Fibroblast of lung (primary cell): ENCODE results near the gene KRT80.
A peak's percentile ranks its signal among the peaks of the same experiment; 100 is the strongest.

Source experiments
- EZH2 ChIP-seq: IDR thresholded peaks from 2 replicates; pipeline ENCODE4 v1.5.1; 2012; ENCODE audit warnings: low read length, control low read depth, mild to moderate bottlenecking; ENCODE audit errors: missing control alignments
- TF ChIP-seq, protein P1 (sequence below), 2 donors: IDR thresholded peaks in 1 of 2; conservative IDR thresholded peaks in 1 of 2; 1 replicate in 1 of 2; 2 replicates in 1 of 2; pipeline ENCODE4 v1.5.1; 2011 to 2012; ENCODE audit warnings: low read length in 2 of 2, control low read depth in 1 of 2, inconsistent platforms in 1 of 2, low read depth in 1 of 2, mild to moderate bottlenecking in 1 of 2

DNA sequence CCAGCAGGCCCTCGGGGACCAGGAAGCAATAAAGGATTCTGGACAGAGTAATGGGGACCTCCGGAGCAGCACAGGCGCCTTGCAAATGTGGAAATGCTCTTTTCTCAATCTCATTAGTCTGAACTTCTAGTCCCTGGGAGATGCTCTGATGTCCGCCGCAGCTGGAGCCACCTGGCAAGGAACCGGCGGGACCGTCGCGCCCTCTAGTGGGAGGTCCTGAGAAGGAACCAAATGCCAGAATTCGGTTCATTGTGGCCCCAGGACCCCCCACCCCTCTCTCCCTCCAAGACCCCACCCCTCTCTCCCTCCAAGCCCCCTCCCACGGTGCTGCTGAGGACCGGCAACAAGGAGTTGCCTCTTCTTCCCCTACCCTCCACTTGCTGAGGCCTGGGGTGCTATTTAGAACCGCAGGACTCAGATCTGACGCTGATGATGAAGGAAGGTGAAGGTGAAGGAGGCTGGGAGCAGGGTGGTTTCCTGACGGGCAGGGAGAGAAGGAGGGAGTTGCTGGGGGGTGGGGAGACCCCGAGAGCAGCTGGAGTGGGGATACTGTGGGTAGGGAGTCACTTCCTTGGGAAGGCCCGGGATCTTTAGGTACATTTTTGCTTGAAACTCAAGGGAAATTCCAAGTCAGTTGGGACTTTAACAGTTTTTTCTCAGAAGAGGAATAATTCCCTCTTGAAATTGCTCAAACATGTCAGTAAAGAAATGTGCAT lies 69.8 kb downstream of the KRT80 start:
- TF ChIP-seq, protein P1, sequence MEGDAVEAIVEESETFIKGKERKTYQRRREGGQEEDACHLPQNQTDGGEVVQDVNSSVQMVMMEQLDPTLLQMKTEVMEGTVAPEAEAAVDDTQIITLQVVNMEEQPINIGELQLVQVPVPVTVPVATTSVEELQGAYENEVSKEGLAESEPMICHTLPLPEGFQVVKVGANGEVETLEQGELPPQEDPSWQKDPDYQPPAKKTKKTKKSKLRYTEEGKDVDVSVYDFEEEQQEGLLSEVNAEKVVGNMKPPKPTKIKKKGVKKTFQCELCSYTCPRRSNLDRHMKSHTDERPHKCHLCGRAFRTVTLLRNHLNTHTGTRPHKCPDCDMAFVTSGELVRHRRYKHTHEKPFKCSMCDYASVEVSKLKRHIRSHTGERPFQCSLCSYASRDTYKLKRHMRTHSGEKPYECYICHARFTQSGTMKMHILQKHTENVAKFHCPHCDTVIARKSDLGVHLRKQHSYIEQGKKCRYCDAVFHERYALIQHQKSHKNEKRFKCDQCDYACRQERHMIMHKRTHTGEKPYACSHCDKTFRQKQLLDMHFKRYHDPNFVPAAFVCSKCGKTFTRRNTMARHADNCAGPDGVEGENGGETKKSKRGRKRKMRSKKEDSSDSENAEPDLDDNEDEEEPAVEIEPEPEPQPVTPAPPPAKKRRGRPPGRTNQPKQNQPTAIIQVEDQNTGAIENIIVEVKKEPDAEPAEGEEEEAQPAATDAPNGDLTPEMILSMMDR (conservative IDR thresholded peaks at IDR 0.05 in 1 of 2, IDR thresholded peaks at IDR 0.05 in 1 of 2; ENCODE audit: low read depth in 1 of 2, low read length in 2 of 2), result peak; percentile 61 to 75
- TF ChIP-seq EZH2, result no peak
